HEK293 (cell line): ENCODE data around the gene CPSF6.

Experiments used
- FEZF1 ChIP-seq: fragments of 450-650 bp; formaldehyde crosslinking; IDR thresholded peaks from 2 replicates; pipeline ENCODE4 v1.5.1; 2016; ENCODE audit warnings: missing biosample characterization, missing genetic modification characterization
- GLI4 ChIP-seq: fragments of 450-650 bp; formaldehyde crosslinking; IDR thresholded peaks from 2 replicates; pipeline ENCODE4 v1.5.1; 2016; ENCODE audit warnings: missing biosample characterization, missing genetic modification characterization
- GLIS1 ChIP-seq: fragments of 450-650 bp; formaldehyde crosslinking; IDR thresholded peaks from 2 replicates; pipeline ENCODE4 v1.5.1; 2016; ENCODE audit warnings: missing biosample characterization, missing genetic modification characterization
- INSM2 ChIP-seq: fragments of 450-650 bp; formaldehyde crosslinking; IDR thresholded peaks from 2 replicates; pipeline ENCODE4 v1.5.1; 2016; ENCODE audit warnings: missing biosample characterization, missing genetic modification characterization
- KLF16 ChIP-seq: fragments of 450-650 bp; formaldehyde crosslinking; IDR thresholded peaks from 2 replicates; pipeline ENCODE4 v1.5.1; 2017; ENCODE audit warnings: missing biosample characterization, missing genetic modification characterization
- PBX3 ChIP-seq: sonication (generic); formaldehyde crosslinking; IDR thresholded peaks from 2 replicates; pipeline ENCODE4 v1.8.1; 2022; ENCODE audit warnings: mild to moderate bottlenecking, moderate library complexity, missing genetic modification reagents
- PRDM2 ChIP-seq: fragments of 450-650 bp; formaldehyde crosslinking; IDR thresholded peaks from 2 replicates; pipeline ENCODE4 v1.5.1; 2016; ENCODE audit warnings: missing biosample characterization, missing genetic modification characterization, borderline replicate concordance
- TCF7L2 ChIP-seq: IDR thresholded peaks from 2 replicates; pipeline ENCODE4 v1.6.1; 2011; ENCODE audit warnings: low read depth, mild to moderate bottlenecking, inconsistent platforms, low read length, moderate library complexity, borderline replicate concordance
- ZBTB17 ChIP-seq: fragments of 450-650 bp; formaldehyde crosslinking; IDR thresholded peaks from 2 replicates; pipeline ENCODE4 v1.5.1; 2016; ENCODE audit warnings: missing biosample characterization, missing genetic modification characterization
- ZBTB7A ChIP-seq: fragments of 450-650 bp; formaldehyde crosslinking; IDR thresholded peaks from 2 replicates; pipeline ENCODE4 v1.5.1; 2016; ENCODE audit warnings: low read depth, missing biosample characterization, missing genetic modification characterization
- ZNF10 ChIP-seq: fragments of 450-650 bp; formaldehyde crosslinking; IDR thresholded peaks from 2 replicates; pipeline ENCODE4 v1.5.1; 2017; ENCODE audit warnings: missing biosample characterization, missing genetic modification characterization
- ZNF148 ChIP-seq: fragments of 450-650 bp; formaldehyde crosslinking; IDR thresholded peaks from 2 replicates; pipeline ENCODE4 v1.5.0; 2017; ENCODE audit warnings: missing biosample characterization, missing genetic modification characterization, borderline replicate concordance
- ZNF18 ChIP-seq: fragments of 450-650 bp; formaldehyde crosslinking; IDR thresholded peaks from 2 replicates; pipeline ENCODE4 v1.5.1; 2016; ENCODE audit warnings: missing biosample characterization, missing genetic modification characterization
- ZNF2 ChIP-seq: fragments of 450-650 bp; formaldehyde crosslinking; IDR thresholded peaks from 2 replicates; pipeline ENCODE4 v1.5.1; 2016; ENCODE audit warnings: missing biosample characterization, missing genetic modification characterization
- ZNF214 ChIP-seq: fragments of 450-650 bp; formaldehyde crosslinking; IDR thresholded peaks from 2 replicates; pipeline ENCODE4 v1.5.1; 2017; ENCODE audit warnings: missing biosample characterization, mild to moderate bottlenecking, missing genetic modification characterization, borderline replicate concordance
- ZNF221 ChIP-seq: fragments of 450-650 bp; formaldehyde crosslinking; IDR thresholded peaks from 2 replicates; pipeline ENCODE4 v1.5.1; 2017; ENCODE audit warnings: missing biosample characterization, missing genetic modification characterization, borderline replicate concordance
- ZNF292 ChIP-seq: fragments of 450-650 bp; formaldehyde crosslinking; IDR thresholded peaks from 2 replicates; pipeline ENCODE4 v1.5.1; 2016; ENCODE audit warnings: low read depth, missing biosample characterization, missing genetic modification characterization, borderline replicate concordance
- ZNF366 ChIP-seq: fragments of 450-650 bp; formaldehyde crosslinking; conservative IDR thresholded peaks from 2 replicates; pipeline ENCODE4 v1.5.1; 2016; ENCODE audit warnings: missing biosample characterization, missing genetic modification characterization
- ZNF37A ChIP-seq: fragments of 450-650 bp; IDR thresholded peaks from 2 replicates; pipeline ENCODE4 v1.5.1; 2018; ENCODE audit warnings: missing biosample characterization, missing genetic modification characterization
- ZNF391 ChIP-seq: fragments of 450-650 bp; formaldehyde crosslinking; IDR thresholded peaks from 2 replicates; pipeline ENCODE4 v1.5.1; 2016; ENCODE audit warnings: low read depth, missing biosample characterization, missing genetic modification characterization, borderline replicate concordance
- ZNF449 ChIP-seq: fragments of 450-650 bp; formaldehyde crosslinking; IDR thresholded peaks from 2 replicates; pipeline ENCODE4 v1.5.1; 2017; ENCODE audit warnings: missing biosample characterization, mild to moderate bottlenecking, missing genetic modification characterization, moderate library complexity
- ZNF501 ChIP-seq: fragments of 450-650 bp; formaldehyde crosslinking; IDR thresholded peaks from 2 replicates; pipeline ENCODE4 v1.5.1; 2016; ENCODE audit warnings: missing biosample characterization, missing genetic modification characterization
- ZNF624 ChIP-seq: fragments of 450-650 bp; formaldehyde crosslinking; IDR thresholded peaks from 2 replicates; pipeline ENCODE4 v1.5.1; 2017; ENCODE audit warnings: missing biosample characterization, missing genetic modification characterization
- ZNF660 ChIP-seq: fragments of 450-650 bp; IDR thresholded peaks from 2 replicates; pipeline ENCODE4 v1.5.1; 2018; ENCODE audit warnings: missing biosample characterization, mild to moderate bottlenecking, missing genetic modification characterization
- ZNF792 ChIP-seq: fragments of 450-650 bp; formaldehyde crosslinking; IDR thresholded peaks from 2 replicates; pipeline ENCODE4 v1.5.1; 2016; ENCODE audit warnings: missing biosample characterization, missing genetic modification characterization
- ZSCAN16 ChIP-seq: fragments of 450-650 bp; formaldehyde crosslinking; IDR thresholded peaks from 2 replicates; pipeline ENCODE4 v1.5.1; 2016; ENCODE audit warnings: missing biosample characterization, missing genetic modification characterization

Gene CPSF6

GRCh38 chr12:69239352-69239921 lies at the start of gene CPSF6 (continued):
- 0 out of 2 replicates have a peak, but pooled peaks have one; percentile 44 for TF ChIP-seq KLF16
- no peak for TF ChIP-seq ZSCAN16
- no peak for TF ChIP-seq ZNF214 (tag by site-specific recombination)
- TF ChIP-seq PBX3 (CRISPR knock-in tag), result 0 out of 2 replicates have a peak, but pooled peaks have one; percentile 22
- TF ChIP-seq GLIS1 (tag by site-specific recombination), result peak; percentile 74
- no peak for TF ChIP-seq ZNF792 (tag by site-specific recombination)
- peak; percentile 43; the same call in 1 of the 2 replicates for TF ChIP-seq ZNF449
- TF ChIP-seq ZNF2, result no peak
- TF ChIP-seq ZNF18, result no peak
- no peak for TF ChIP-seq TCF7L2
- TF ChIP-seq ZNF660 (tag by site-specific recombination), result peak; percentile 66
- no peak; the same call in 1 of the 2 replicates for TF ChIP-seq ZBTB17 (tag by site-specific recombination)
- no peak for TF ChIP-seq ZNF366
- TF ChIP-seq ZNF148, result no peak
- TF ChIP-seq ZNF292 (tag by site-specific recombination), result no peak
- no peak for TF ChIP-seq PRDM2 (tag by site-specific recombination)
- no peak for TF ChIP-seq ZNF391 (tag by site-specific recombination)
- TF ChIP-seq ZNF10 (tag by site-specific recombination), result no peak; the same call in 1 of the 2 replicates
- TF ChIP-seq ZNF501 (tag by site-specific recombination), result no peak
- no peak for TF ChIP-seq ZNF37A (tag by site-specific recombination)
- TF ChIP-seq GLI4 (tag by site-specific recombination), result no peak
- TF ChIP-seq FEZF1 (tag by site-specific recombination), result peak; percentile 66
- TF ChIP-seq ZBTB7A (tag by site-specific recombination), result no peak
- no peak for TF ChIP-seq ZNF221 (tag by site-specific recombination)
- no peak for TF ChIP-seq INSM2 (tag by site-specific recombination)
- no peak for TF ChIP-seq ZNF624 (tag by site-specific recombination)
